Rectal smooth muscle tissue (tissue), 1 donor: Measurements from ENCODE around the gene ULBP1.
"Not testable (repeated sequence)": the region's sequence is repeated elsewhere in the genome, so short reads cannot be mapped to it uniquely, and the experiment has no call there.

Source experiments
- H3K27ac ChIP-seq: one replicate; pipeline ENCODE4 v1.7.0; 2013; ENCODE audit warnings: low read depth, low read length, inconsistent platforms
- H3K27me3 ChIP-seq: one replicate; pipeline ENCODE4 v1.7.0; 2013; ENCODE audit warnings: low read length; ENCODE audit not compliant: control insufficient read depth, insufficient read depth
- H3K36me3 ChIP-seq: one replicate; pipeline ENCODE4 v1.7.0; 2013; ENCODE audit warnings: low read length; ENCODE audit not compliant: control insufficient read depth, insufficient read depth
- H3K4me1 ChIP-seq: one replicate; pipeline ENCODE4 v1.7.0; 2013; ENCODE audit warnings: low read length; ENCODE audit not compliant: control insufficient read depth, insufficient read depth
- H3K4me3 ChIP-seq: one replicate; pipeline ENCODE4 v1.7.0; 2013; ENCODE audit warnings: low read length
- H3K9ac ChIP-seq: one replicate; pipeline ENCODE4 v1.7.0; 2013; ENCODE audit warnings: low read length

ULBP1 gene

GRCh38 chr6:149961728-149962425, 1.9 kb upstream of the ULBP1 start:
- no peak overlapping the region for H3K27ac ChIP-seq
- H3K9ac ChIP-seq = no peak overlapping the region
- no peak overlapping the region for H3K4me3 ChIP-seq
- H3K4me1 ChIP-seq = peaks cover 5% of the 10 kb centered on the region
- peaks cover 38% of the 10 kb centered on the region for H3K27me3 ChIP-seq
- no peaks in the 10 kb centered on the region for H3K36me3 ChIP-seq

DNA sequence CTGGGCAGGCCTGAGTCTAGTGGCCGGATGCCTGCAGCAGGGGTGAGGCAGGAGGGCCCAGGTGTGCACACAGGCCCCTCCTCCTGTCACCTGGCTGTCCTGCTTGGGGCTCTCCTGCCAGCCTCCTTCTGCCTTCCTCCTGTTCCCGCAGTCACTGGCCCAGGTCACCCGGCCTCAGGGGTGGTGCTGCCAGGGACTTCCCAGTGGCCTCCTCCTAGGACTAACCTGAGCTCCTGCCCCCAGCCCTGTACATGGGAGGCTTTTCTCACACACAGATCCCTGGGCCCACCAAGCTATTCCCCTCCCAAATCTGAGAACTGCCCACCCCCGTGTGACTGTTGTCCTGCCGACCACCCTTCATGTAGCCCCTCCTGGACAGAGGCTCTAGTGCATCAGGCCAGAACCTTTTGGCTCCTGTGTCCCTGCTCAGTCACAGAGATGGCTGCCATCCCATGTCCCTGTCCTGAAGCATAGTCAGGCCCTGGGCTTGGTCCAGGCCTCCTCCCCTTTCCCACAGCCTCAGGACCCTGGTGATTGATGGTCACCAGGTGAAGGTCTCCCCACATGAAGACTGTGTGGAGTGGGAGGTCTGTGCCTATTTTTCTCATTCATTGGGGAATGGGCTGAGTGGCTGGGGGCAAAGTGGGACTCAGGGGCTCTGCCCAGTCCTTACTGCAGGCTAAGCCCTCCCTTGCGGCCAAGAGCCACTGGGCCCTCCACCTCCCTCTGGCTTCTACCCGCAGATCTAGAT, 1.1 kb upstream of the ULBP1 start:
- no peaks in the 10 kb centered on the region for H3K36me3 ChIP-seq
- peaks cover 5% of the 10 kb centered on the region for H3K4me1 ChIP-seq
- no peak overlapping the region for H3K27ac ChIP-seq
- H3K9ac ChIP-seq = no peak overlapping the region
- peaks cover 40% of the 10 kb centered on the region for H3K27me3 ChIP-seq
- H3K4me3 ChIP-seq = no peak overlapping the region

GRCh38 chr6:149963212-149963461, 606 bp upstream of the ULBP1 start:
- no peaks in the 10 kb centered on the region for H3K36me3 ChIP-seq
- H3K4me3 ChIP-seq = peak overlapping the region; percentile 67
- H3K4me1 ChIP-seq = peaks cover 5% of the 10 kb centered on the region
- no peak overlapping the region for H3K27ac ChIP-seq
- H3K27me3 ChIP-seq = peaks cover 40% of the 10 kb centered on the region
- no peak overlapping the region for H3K9ac ChIP-seq

GRCh38 chr6:149964308-149965193, 808 bp downstream of the ULBP1 start:
- Histone ChIP-seq H3K4me3 (peak overlapping the region; percentile 67), H3K27ac (no peak overlapping the region), H3K36me3 (no peaks in the 10 kb centered on the region), H3K27me3 (peaks cover 40% of the 10 kb centered on the region), H3K9ac (no peak overlapping the region), H3K4me1 (peaks cover 5% of the 10 kb centered on the region)

- H3K27ac ChIP-seq = no peak overlapping the region
- H3K36me3 ChIP-seq = no peaks in the 10 kb centered on the region
- H3K9ac ChIP-seq = no peak overlapping the region
- H3K4me3 ChIP-seq = peak overlapping the region; percentile 67
- peaks cover 5% of the 10 kb centered on the region for H3K4me1 ChIP-seq
- H3K27me3 ChIP-seq = peaks cover 40% of the 10 kb centered on the region
These were observed 1.7 kb downstream of the ULBP1 start for GRCh38 chr6:149965194-149966020.

GRCh38 chr6:149966319-149966718, 2.6 kb downstream of the ULBP1 start:
- not testable (repeated sequence) for H3K4me1 ChIP-seq, H3K27ac ChIP-seq, H3K36me3 ChIP-seq, H3K4me3 ChIP-seq, H3K9ac ChIP-seq
- H3K27me3 ChIP-seq = peaks cover 33% of the 10 kb centered on the region

DNA sequence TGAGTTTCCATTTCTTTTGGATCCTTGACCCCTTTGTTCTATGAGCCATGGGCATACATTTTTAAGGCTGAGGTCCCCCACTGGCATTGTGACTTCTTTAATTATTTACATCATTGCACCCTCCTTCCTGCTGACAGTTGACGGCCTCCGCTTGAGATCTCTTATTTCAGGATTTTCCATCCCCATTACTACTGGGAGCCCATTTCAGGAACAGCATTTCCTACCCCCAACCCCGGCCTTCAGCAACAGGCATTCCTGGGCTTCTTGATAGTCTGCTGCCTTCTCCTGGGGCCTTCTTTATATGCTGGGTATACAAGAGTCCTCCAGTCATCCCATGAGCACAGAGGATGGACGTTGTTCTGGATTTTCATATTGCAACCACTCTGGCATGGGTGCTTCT, 3.8 kb downstream of the ULBP1 start:
- peaks cover 30% of the 10 kb centered on the region for H3K27me3 ChIP-seq
- no peak overlapping the region for H3K9ac ChIP-seq
- no peak overlapping the region for H3K4me3 ChIP-seq
- no peaks in the 10 kb centered on the region for H3K36me3 ChIP-seq
- H3K4me1 ChIP-seq = peaks cover 5% of the 10 kb centered on the region
- no peak overlapping the region for H3K27ac ChIP-seq

DNA sequence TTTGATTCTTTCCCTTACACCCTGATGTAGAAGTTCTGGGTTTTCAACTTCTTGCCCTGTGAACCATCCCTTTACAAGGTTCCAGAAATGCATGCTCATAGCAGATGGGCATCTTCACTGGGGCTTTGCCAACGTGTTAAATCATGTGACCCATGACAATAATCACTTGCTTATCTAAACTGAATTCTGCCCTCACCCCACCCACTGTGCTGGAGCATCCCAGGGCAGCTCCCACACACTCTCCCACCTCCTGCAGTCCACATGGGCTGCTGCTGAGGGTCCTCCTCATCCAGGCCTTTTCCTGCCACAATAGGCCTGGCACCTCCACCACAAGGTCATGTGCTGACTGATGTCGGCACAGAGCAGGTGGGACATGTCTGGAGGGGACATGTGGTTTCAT, 4.3 kb downstream of the ULBP1 start:
- not testable (repeated sequence) for H3K4me1 ChIP-seq, H3K36me3 ChIP-seq, H3K4me3 ChIP-seq, H3K9ac ChIP-seq, H3K27ac ChIP-seq
- H3K27me3 ChIP-seq = peaks cover 27% of the 10 kb centered on the region

GRCh38 chr6:149968909-149969308, 5.2 kb downstream of the ULBP1 start:
- H3K36me3 ChIP-seq, H3K9ac ChIP-seq, H3K27ac ChIP-seq, H3K4me1 ChIP-seq, H3K4me3 ChIP-seq: not testable (repeated sequence)
- peaks cover 21% of the 10 kb centered on the region for H3K27me3 ChIP-seq

DNA sequence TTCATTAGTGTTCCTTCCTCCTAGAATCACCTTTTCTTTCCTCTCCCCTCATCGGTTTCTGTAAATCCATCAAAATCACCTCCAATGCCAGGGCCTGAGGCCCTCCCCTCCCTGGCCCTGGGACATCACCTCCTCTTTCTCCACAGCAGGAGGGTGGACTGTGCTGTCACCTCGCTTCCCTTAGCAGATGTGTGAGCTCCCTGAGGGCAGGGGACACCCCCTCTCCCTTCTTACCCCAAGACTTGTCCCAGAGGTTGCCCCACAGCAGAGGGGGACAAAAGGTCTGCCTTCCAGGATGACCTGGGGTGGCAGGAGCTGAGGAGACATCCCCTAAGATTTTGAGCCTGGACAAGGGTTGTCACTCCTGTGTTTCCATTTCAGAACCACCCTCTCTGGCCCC, 5.9 kb downstream of the ULBP1 start:
- no peak overlapping the region for H3K9ac ChIP-seq
- H3K36me3 ChIP-seq = no peaks in the 10 kb centered on the region
- H3K27ac ChIP-seq = no peak overlapping the region
- no peak overlapping the region for H3K4me3 ChIP-seq
- H3K4me1 ChIP-seq = peaks cover 1% of the 10 kb centered on the region
- H3K27me3 ChIP-seq = peaks cover 14% of the 10 kb centered on the region

- H3K36me3 ChIP-seq, H3K4me3 ChIP-seq, H3K4me1 ChIP-seq, H3K27ac ChIP-seq, H3K9ac ChIP-seq, H3K27me3 ChIP-seq: not testable (repeated sequence)
These were observed 10.7 kb downstream of the ULBP1 start for GRCh38 chr6:149974394-149974793.

DNA sequence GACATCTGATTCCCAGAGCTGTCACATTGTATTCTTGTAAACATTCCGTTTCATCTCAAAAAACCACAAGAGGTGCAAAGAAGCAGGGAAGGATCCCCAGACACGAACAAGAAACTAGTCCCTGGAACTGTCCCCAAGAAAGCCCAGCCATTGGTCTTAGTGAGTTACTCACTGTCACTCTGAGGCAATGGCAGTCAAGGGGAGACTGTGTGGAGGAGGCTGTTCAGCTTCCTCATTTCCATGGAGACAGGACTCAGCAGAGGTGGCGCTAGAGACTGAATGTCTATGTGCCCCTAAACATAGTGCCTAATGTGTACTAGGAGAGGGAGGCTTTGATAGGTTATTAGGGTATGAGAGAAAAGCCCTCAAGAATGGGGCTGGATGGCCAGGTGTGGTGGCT, 11.1 kb downstream of the ULBP1 start:
- no peak overlapping the region for H3K27ac ChIP-seq
- H3K4me1 ChIP-seq = no peaks in the 10 kb centered on the region
- no peak overlapping the region for H3K4me3 ChIP-seq
- no peak overlapping the region for H3K9ac ChIP-seq
- no peaks in the 10 kb centered on the region for H3K27me3 ChIP-seq
- H3K36me3 ChIP-seq = no peaks in the 10 kb centered on the region
